Glutamatergic neuron (in vitro differentiated cells): ENCODE results near the gene TAL2. TPM values are rescaled to one million over a fixed set of nuclear protein-coding genes. Genes with fewer than 3 reads are reported as not detected.

Experiments
- DNase-seq: peaks from one replicate; pipeline ENCODE4 v3.0.0; 2022
- H3K27ac Mint-ChIP-seq: one replicate; pipeline ENCODE4 v1.8.0; 2020; ENCODE audit warnings: mild to moderate bottlenecking, mixed read lengths, inconsistent platforms; ENCODE audit not compliant: unreplicated experiment
- H3K27me3 Mint-ChIP-seq: one replicate; pipeline ENCODE4 v1.8.0; 2020; ENCODE audit warnings: mild to moderate bottlenecking, moderate library complexity, mixed read lengths, inconsistent platforms; ENCODE audit not compliant: unreplicated experiment
- H3K36me3 Mint-ChIP-seq: one replicate; pipeline ENCODE4 v1.8.0; 2020; ENCODE audit warnings: mild to moderate bottlenecking, mixed read lengths, inconsistent platforms; ENCODE audit not compliant: unreplicated experiment
- H3K4me1 Mint-ChIP-seq: one replicate; pipeline ENCODE4 v1.8.0; 2020; ENCODE audit warnings: mild to moderate bottlenecking, low read depth, mixed read lengths, inconsistent platforms; ENCODE audit not compliant: unreplicated experiment
- H3K4me3 Mint-ChIP-seq: one replicate; pipeline ENCODE4 v1.8.0; 2020; ENCODE audit warnings: mild to moderate bottlenecking, mixed read lengths, inconsistent platforms; ENCODE audit not compliant: unreplicated experiment
- H3K9me3 Mint-ChIP-seq: one replicate; pipeline ENCODE4 v1.8.0; 2020; ENCODE audit warnings: mild to moderate bottlenecking, moderate library complexity, mixed read lengths, inconsistent platforms; ENCODE audit not compliant: unreplicated experiment
- total RNA-seq: library from RNA; stranded (reverse); fragmentation: NEBNext Ultra II Directional; extraction: Animal tissue kit (Norgen Biotek cat#: 25700); gene quantifications from one replicate; pipeline ENCODE4 v1.2.1, GENCODE V29; 2021; ENCODE audit not compliant: unreplicated experiment
- TF ChIP-seq, protein P1 (sequence below): fragments of 200-600 bp; sonication (generic); IDR thresholded peaks from one replicate; pipeline ENCODE4 v1.5.0; 2021; ENCODE audit not compliant: partially characterized antibody, unreplicated experiment

Gene TAL2
- total RNA-seq, 1 donor from 2014 or later: 1.6 TPM

DNA sequence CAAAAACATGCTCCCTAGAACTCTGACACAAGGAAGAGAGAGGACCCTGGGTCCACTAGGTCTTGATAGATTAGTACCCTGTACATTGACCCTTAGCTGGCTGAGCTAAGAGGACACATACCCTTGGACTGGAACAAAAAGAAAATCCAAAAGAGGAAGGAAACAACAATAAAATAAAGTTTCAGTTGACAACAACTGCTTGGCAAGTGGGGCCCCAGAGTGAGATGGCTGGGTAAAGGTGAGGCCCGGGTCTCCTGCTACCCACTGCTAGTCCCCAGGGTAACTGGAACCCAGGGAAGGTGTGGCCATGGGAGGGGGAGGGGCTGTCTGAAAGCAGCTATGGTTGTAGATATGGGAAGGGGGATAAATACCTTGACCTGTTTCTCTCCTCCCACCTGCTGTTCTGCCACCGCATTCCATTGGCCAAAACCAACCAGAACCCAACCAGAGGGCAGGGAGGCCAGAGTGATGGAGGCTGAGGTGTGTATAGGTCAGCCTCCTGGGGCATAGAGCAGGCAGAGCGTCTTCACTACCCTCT, 11.7 kb downstream of the TAL2 start:
- H3K27me3 Mint-ChIP-seq: no peaks in the 10 kb centered on the region
- H3K27ac Mint-ChIP-seq: no peak overlapping the region
- TF ChIP-seq, protein P1, sequence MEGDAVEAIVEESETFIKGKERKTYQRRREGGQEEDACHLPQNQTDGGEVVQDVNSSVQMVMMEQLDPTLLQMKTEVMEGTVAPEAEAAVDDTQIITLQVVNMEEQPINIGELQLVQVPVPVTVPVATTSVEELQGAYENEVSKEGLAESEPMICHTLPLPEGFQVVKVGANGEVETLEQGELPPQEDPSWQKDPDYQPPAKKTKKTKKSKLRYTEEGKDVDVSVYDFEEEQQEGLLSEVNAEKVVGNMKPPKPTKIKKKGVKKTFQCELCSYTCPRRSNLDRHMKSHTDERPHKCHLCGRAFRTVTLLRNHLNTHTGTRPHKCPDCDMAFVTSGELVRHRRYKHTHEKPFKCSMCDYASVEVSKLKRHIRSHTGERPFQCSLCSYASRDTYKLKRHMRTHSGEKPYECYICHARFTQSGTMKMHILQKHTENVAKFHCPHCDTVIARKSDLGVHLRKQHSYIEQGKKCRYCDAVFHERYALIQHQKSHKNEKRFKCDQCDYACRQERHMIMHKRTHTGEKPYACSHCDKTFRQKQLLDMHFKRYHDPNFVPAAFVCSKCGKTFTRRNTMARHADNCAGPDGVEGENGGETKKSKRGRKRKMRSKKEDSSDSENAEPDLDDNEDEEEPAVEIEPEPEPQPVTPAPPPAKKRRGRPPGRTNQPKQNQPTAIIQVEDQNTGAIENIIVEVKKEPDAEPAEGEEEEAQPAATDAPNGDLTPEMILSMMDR: no peak
- H3K4me1 Mint-ChIP-seq: peaks cover 6% of the 10 kb centered on the region
- no peak overlapping the region for H3K4me3 Mint-ChIP-seq
- H3K36me3 Mint-ChIP-seq: no peaks in the 10 kb centered on the region
- DNase-seq: no peak
- no peaks in the 10 kb centered on the region for H3K9me3 Mint-ChIP-seq

GRCh38 chr9:105676351-105676923, 14.2 kb downstream of the TAL2 start:
- DNase-seq: no peak
- no peaks in the 10 kb centered on the region for H3K9me3 Mint-ChIP-seq
- H3K4me1 Mint-ChIP-seq: peaks cover 6% of the 10 kb centered on the region
- H3K27me3 Mint-ChIP-seq: peaks cover 2% of the 10 kb centered on the region
- no peaks in the 10 kb centered on the region for H3K36me3 Mint-ChIP-seq
- H3K27ac Mint-ChIP-seq: no peak overlapping the region
- no peak overlapping the region for H3K4me3 Mint-ChIP-seq
- TF ChIP-seq, protein P1: no peak

- H3K27ac Mint-ChIP-seq: no peak overlapping the region
- H3K36me3 Mint-ChIP-seq: no peaks in the 10 kb centered on the region
- DNase-seq: no peak
- no peak overlapping the region for H3K4me3 Mint-ChIP-seq
- H3K4me1 Mint-ChIP-seq: peaks cover 6% of the 10 kb centered on the region
- H3K27me3 Mint-ChIP-seq: peaks cover 2% of the 10 kb centered on the region
- TF ChIP-seq, protein P1: no peak
- no peaks in the 10 kb centered on the region for H3K9me3 Mint-ChIP-seq
Observed at GRCh38 chr9:105678163-105678562, 15.9 kb downstream of the TAL2 start.

DNA sequence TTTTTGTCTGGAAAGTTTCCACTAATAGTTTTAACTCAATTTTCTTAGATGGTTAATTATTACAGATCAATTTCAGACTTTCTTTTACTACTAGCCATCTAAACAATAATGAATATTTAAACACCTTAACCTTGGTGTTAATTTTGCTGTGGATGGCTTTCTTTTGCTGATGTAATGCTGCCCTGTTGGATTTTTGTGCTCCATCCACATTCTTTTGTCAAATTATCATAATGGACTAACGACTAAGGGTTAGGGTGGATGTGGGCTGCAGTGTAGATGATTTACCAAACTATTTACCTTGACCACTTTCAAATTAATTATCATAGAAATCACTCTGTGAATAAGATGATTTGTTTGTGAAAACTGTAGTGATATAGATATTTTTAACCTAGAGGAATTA, 16.5 kb downstream of the TAL2 start:
- H3K36me3 Mint-ChIP-seq: no peaks in the 10 kb centered on the region
- H3K4me3 Mint-ChIP-seq: no peak overlapping the region
- DNase-seq: no peak
- H3K27me3 Mint-ChIP-seq: peaks cover 2% of the 10 kb centered on the region
- TF ChIP-seq, protein P1: no peak
- no peak overlapping the region for H3K27ac Mint-ChIP-seq
- H3K9me3 Mint-ChIP-seq: no peaks in the 10 kb centered on the region
- peaks cover 6% of the 10 kb centered on the region for H3K4me1 Mint-ChIP-seq

GRCh38 chr9:105679257-105680022, 17.2 kb downstream of the TAL2 start:
- Mint-ChIP-seq H3K27ac (no peak overlapping the region), H3K4me3 (no peak overlapping the region), H3K36me3 (no peaks in the 10 kb centered on the region), H3K4me1 (peaks cover 6% of the 10 kb centered on the region), H3K27me3 (peaks cover 2% of the 10 kb centered on the region), H3K9me3 (no peaks in the 10 kb centered on the region)
- DNase-seq: no peak
- TF ChIP-seq, protein P1: no peak
